Upper lobe of left lung (tissue), 6 donors: ENCODE data around the gene CRK. TPM values are rescaled to one million over a fixed set of nuclear protein-coding genes. Genes with fewer than 3 reads are reported as not detected.
A peak's percentile ranks its signal among the peaks of the same experiment; 100 is the strongest.

Experiments used
- ATAC-seq, 2 donors: fragments of 200-7000 bp; cut with Tn5 transposase; one replicate each; pipeline ENCODE4 v1.9.1; 2022; ENCODE audit warnings: mild to moderate bottlenecking in 2 of 2, moderate library complexity in 2 of 2; ENCODE audit not compliant: low FRiP score in 2 of 2
- DNase-seq, 2 donors: peaks; one replicate each; pipeline ENCODE4 v3.0.0-alpha.2; 2019 to 2020
- H3K27ac ChIP-seq, 4 donors: fragments of 200-600 bp; sonication (generic); one replicate each; pipeline ENCODE4 v1.5.1; 2016 to 2019
- H3K27me3 ChIP-seq, 4 donors: fragments of 200-600 bp; sonication (generic); one replicate each; pipeline ENCODE4 v1.5.1; 2017 to 2019
- H3K36me3 ChIP-seq, 4 donors: fragments of 200-600 bp; sonication (generic); one replicate each; pipeline ENCODE4 v1.5.1; 2016 to 2019
- H3K4me1 ChIP-seq, 4 donors: fragments of 200-600 bp; sonication (generic); one replicate each; pipeline ENCODE4 v1.5.1; 2018 to 2019
- H3K4me3 ChIP-seq, 4 donors: fragments of 200-600 bp; sonication (generic); one replicate each; pipeline ENCODE4 v1.5.1; 2017 to 2019; ENCODE audit warnings: mild to moderate bottlenecking in 2 of 4, moderate library complexity in 1 of 4
- H3K9me3 ChIP-seq, 4 donors: fragments of 200-600 bp; sonication (generic); one replicate each; pipeline ENCODE4 v1.5.1; 2018 to 2019
- EP300 ChIP-seq, 4 donors: sonication (generic); formaldehyde crosslinking; IDR thresholded peaks; one replicate each; pipeline ENCODE4 v1.5.1; 2017; ENCODE audit warnings: antibody characterized with exemption in 4 of 4, control low read depth in 2 of 4
- POLR2A ChIP-seq, 4 donors: fragments of 450-650 bp; IDR thresholded peaks; one replicate each; pipeline ENCODE4 v1.5.1; 2016 to 2017; ENCODE audit warnings: antibody characterized with exemption in 4 of 4, mild to moderate bottlenecking in 2 of 4
- POLR2AphosphoS5 ChIP-seq, 2 donors: sonication (generic); formaldehyde crosslinking; IDR thresholded peaks; one replicate each; pipeline ENCODE4 v1.5.1; 2017; ENCODE audit warnings: antibody characterized with exemption in 2 of 2
- WGBS, 2 donors: methylation state at CpG; one replicate each; pipeline ENCODE4 v1.1.5; 2017 to 2018; 5-methylcytosine and 5-hydroxymethylcytosine counted together
- total RNA-seq, 6 donors: library from RNA; depleted of rRNA in 4 of 6; stranded (reverse); fragments of >200 nt in 4 of 6; gene quantifications; one replicate each; pipeline versions ENCODE4 v1.1.0 to v1.2.1, GENCODE V29; 2016 to 2021
- TF ChIP-seq, protein P1 (sequence below), 6 experiments: fragments of 450-650 bp in 4 of 6; fragments of 200-600 bp in 2 of 6; sonication (generic) in 2 of 6; IDR thresholded peaks; one replicate each; pipeline ENCODE4 v1.5.1; 2016 to 2019; ENCODE audit warnings: antibody characterized with exemption in 6 of 6
- donor health status: DM: no; HTN: no; CAD: no; lungs with moderate emphysema.
- donor health status: DM: no; HTN: yes; CAD: no; lungs with severe emphysema.

Gene CRK
- total RNA-seq, 6 donors from 2014 or later: 37.7 to 121 (median 65.8) TPM

DNA sequence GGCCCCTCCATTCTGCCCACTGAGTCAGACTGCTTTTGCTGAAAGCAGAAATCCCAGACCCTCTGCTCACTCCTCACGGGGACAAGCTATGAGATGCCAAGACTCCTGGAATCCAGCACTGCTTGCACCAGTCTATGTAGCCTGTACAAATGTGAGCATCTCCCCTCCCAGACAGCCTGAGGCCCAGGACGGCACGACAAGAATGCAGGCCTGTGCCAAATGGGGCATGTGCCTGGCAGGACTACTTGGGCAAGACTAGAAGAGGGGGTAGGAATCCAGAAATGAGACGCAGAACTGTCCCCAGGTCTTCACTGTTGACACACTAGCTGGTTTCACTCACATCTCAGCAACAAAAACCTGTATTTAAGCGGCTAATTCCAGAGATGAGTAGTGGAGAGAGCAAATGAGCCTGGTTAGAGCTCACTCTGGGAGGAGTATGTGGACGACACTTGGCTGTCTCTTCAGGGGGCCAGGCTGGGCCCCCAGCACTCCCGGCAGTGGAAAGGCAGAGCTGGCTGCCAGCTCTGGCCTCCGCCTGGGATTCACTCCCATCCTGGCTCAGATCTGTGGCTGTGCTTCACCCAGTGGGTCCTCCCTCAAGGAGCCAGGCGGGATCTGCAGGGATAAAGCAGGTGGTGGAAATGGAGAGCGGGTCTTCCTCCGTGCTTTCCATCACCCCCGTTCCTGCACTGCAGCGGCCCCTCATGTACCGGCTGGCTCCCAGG lies 39.4 kb upstream of the CRK start:
- Histone ChIP-seq H3K9me3 (no peaks in the 10 kb centered on the region), H3K27me3 (no peaks in the 10 kb centered on the region), H3K36me3 (peaks cover 9 to 50% (median 36%) of the 10 kb centered on the region in 4 donors), H3K4me3 (no peak overlapping the region), H3K4me1 (peaks cover 39 to 53% (median 45%) of the 10 kb centered on the region in 4 donors), H3K27ac (peak overlapping the region; percentile 91 to 96 (median 94))
- ATAC-seq (peak in 1 of 2 donors; percentile 4), DNase-seq (no peak)
- TF ChIP-seq POLR2A (IDR thresholded peaks at IDR 0.05) (no peak), POLR2AphosphoS5 (IDR thresholded peaks at IDR 0.05) (no peak), EP300 (IDR thresholded peaks at IDR 0.05) (no peak)
- TF ChIP-seq, protein P1, sequence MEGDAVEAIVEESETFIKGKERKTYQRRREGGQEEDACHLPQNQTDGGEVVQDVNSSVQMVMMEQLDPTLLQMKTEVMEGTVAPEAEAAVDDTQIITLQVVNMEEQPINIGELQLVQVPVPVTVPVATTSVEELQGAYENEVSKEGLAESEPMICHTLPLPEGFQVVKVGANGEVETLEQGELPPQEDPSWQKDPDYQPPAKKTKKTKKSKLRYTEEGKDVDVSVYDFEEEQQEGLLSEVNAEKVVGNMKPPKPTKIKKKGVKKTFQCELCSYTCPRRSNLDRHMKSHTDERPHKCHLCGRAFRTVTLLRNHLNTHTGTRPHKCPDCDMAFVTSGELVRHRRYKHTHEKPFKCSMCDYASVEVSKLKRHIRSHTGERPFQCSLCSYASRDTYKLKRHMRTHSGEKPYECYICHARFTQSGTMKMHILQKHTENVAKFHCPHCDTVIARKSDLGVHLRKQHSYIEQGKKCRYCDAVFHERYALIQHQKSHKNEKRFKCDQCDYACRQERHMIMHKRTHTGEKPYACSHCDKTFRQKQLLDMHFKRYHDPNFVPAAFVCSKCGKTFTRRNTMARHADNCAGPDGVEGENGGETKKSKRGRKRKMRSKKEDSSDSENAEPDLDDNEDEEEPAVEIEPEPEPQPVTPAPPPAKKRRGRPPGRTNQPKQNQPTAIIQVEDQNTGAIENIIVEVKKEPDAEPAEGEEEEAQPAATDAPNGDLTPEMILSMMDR (IDR thresholded peaks at IDR 0.05): no peak
- WGBS, 2 donors: 60 to 81% methylated on average over 5 to 14 of the region's 14 CpGs

GRCh38 chr17:1494736-1495253 lies 38.8 kb upstream of the CRK start:
- Histone ChIP-seq H3K27me3 (no peaks in the 10 kb centered on the region), H3K4me3 (no peak overlapping the region), H3K9me3 (no peaks in the 10 kb centered on the region), H3K27ac (peak overlapping the region; percentile 91 to 96 (median 94)), H3K36me3 (peaks cover 9 to 48% (median 34%) of the 10 kb centered on the region in 4 donors), H3K4me1 (peaks cover 45 to 59% (median 50%) of the 10 kb centered on the region in 4 donors)
- ATAC-seq (no peak), DNase-seq (no peak)
- TF ChIP-seq POLR2A (IDR thresholded peaks at IDR 0.05): no peak
- TF ChIP-seq EP300 (IDR thresholded peaks at IDR 0.05): no peak
- TF ChIP-seq, protein P1 (IDR thresholded peaks at IDR 0.05): no peak
- no peak for TF ChIP-seq POLR2AphosphoS5 (IDR thresholded peaks at IDR 0.05)
- 80 to 90% methylated on average over 2 to 11 of the region's 11 CpGs for WGBS, 2 donors

GRCh38 chr17:1494203-1494602 lies 38.2 kb upstream of the CRK start:
- H3K4me1 ChIP-seq: peaks cover 51 to 65% (median 56%) of the 10 kb centered on the region in 4 donors
- no peak overlapping the region for H3K4me3 ChIP-seq
- ATAC-seq (no peak), DNase-seq (no peak)
- no peaks in the 10 kb centered on the region for H3K27me3 ChIP-seq
- H3K27ac ChIP-seq: peak overlapping the region; percentile 91 to 96 (median 94)
- no peaks in the 10 kb centered on the region for H3K9me3 ChIP-seq
- no peak for TF ChIP-seq POLR2A (IDR thresholded peaks at IDR 0.05)
- no peak for TF ChIP-seq EP300 (IDR thresholded peaks at IDR 0.05)
- TF ChIP-seq POLR2AphosphoS5 (IDR thresholded peaks at IDR 0.05): no peak
- TF ChIP-seq, protein P1 (IDR thresholded peaks at IDR 0.05): no peak
- peaks cover 9 to 43% (median 32%) of the 10 kb centered on the region in 4 donors for H3K36me3 ChIP-seq
- WGBS, 2 donors: 97 to 99% methylated on average over 7 of the region's 7 CpGs

DNA sequence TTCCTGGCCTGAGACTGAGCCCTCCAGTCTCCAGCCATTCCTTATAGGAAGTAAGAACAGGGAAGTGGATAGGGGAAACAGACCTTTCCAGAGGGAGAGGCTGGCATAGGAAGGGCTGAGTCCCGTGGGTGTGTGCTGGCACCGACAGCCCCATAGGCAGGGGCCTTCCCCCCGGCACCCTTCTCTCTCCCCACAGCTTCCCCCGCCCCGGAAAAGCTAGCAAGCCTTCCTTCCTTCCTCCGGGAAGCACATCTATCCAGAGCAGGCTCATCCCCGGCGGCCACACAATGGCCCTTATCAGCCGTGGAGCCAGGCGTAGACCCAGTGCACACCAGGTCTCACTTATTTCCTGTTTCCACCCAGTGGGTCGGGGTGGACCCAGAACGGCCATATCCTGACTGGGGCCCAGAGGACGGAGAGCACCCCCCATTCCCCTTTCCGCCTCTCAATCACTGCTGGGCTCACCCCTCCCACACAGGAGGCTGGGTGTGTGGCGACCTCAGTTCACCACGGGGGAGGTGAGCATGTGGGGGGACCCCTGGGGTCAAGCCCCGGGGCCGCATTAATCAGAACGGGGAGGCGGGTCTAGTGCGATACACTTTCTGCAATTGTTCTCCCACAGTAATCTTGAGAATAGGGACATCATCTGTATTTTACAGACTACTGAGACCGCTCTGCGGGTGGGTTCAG lies 37.4 kb upstream of the CRK start:
- Histone ChIP-seq H3K4me3 (peak overlapping the region in 3 of 4 donors; percentile 59 to 82 (median 72)), H3K27ac (peak overlapping the region; percentile 91 to 96 (median 94)), H3K4me1 (peaks cover 59 to 73% (median 64%) of the 10 kb centered on the region in 4 donors), H3K27me3 (no peaks in the 10 kb centered on the region), H3K9me3 (no peaks in the 10 kb centered on the region), H3K36me3 (peaks cover 9 to 37% (median 32%) of the 10 kb centered on the region in 4 donors)
- ATAC-seq (peak; percentile 9 to 54), DNase-seq (peak in 1 of 2 donors; percentile 65)
- TF ChIP-seq, protein P1 (IDR thresholded peaks at IDR 0.05): no peak
- TF ChIP-seq POLR2AphosphoS5 (IDR thresholded peaks at IDR 0.05) (peak; percentile 72 to 79), EP300 (IDR thresholded peaks at IDR 0.05) (peak in 1 of 4 donors; percentile 35)
- WGBS, 2 donors: 50 to 67% methylated on average over 12 to 23 of the region's 23 CpGs
